GM21717 (cell line): ENCODE data around the gene PAPPA2.

Experiments
- ATAC-seq: cut with Tn5 transposase; IDR thresholded peaks from one replicate; pipeline ENCODE4 v1.9.1; 2021; ENCODE audit warnings: mild to moderate bottlenecking, moderate library complexity; ENCODE audit not compliant: unreplicated experiment

PAPPA2 gene

GRCh38 chr1:176843352-176844297, 380.6 kb downstream of the PAPPA2 start:
- no peak for ATAC-seq

GRCh38 chr1:176847052-176847451, 384.1 kb downstream of the PAPPA2 start:
- no peak for ATAC-seq

- no peak for ATAC-seq
These were observed 386.3 kb downstream of the PAPPA2 start for GRCh38 chr1:176849281-176849680.

DNA sequence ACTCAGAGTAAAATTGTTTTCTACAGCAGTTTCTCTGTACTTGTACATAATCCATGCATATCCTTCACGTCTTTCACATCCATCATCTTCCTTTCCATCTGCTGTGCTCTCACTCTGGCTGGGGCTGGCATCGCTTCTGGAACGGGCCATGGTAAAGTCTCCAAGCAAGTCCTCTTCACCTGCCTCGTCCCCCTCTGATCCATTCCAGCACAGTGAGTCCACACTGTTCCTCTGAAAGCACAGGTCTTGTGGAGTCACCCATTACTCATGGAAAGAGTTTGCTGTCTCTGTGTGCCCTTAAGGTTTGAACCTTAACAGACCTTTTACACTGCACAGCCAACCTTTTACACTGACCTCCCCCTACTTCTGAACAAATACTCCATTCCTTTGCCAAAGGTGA, 387.9 kb downstream of the PAPPA2 start:
- no peak for ATAC-seq

- ATAC-seq, result no peak
These were observed 389.1 kb downstream of the PAPPA2 start for GRCh38 chr1:176852124-176852523.

GRCh38 chr1:176853503-176853902, 390.5 kb downstream of the PAPPA2 start:
- no peak for ATAC-seq

DNA sequence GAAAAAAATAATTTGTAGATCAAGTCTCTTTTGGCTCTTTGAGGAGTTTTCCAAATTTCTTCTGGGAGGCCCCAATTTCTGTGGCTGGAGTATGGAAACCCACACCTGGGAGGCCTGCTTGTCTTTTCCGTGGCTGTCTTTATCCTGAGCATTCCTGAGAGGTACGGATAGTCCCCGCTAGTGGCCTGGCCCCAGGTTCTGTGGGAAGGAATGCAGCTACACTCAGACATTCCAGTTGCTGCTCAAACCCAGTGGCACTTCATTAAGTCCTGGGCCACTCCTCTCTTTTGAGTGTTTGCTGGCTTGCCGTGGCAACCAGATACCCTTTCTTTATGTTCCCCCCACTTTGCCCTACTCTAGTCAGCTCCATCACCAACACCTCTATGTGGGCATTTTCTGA, 391.1 kb downstream of the PAPPA2 start:
- no peak for ATAC-seq

DNA sequence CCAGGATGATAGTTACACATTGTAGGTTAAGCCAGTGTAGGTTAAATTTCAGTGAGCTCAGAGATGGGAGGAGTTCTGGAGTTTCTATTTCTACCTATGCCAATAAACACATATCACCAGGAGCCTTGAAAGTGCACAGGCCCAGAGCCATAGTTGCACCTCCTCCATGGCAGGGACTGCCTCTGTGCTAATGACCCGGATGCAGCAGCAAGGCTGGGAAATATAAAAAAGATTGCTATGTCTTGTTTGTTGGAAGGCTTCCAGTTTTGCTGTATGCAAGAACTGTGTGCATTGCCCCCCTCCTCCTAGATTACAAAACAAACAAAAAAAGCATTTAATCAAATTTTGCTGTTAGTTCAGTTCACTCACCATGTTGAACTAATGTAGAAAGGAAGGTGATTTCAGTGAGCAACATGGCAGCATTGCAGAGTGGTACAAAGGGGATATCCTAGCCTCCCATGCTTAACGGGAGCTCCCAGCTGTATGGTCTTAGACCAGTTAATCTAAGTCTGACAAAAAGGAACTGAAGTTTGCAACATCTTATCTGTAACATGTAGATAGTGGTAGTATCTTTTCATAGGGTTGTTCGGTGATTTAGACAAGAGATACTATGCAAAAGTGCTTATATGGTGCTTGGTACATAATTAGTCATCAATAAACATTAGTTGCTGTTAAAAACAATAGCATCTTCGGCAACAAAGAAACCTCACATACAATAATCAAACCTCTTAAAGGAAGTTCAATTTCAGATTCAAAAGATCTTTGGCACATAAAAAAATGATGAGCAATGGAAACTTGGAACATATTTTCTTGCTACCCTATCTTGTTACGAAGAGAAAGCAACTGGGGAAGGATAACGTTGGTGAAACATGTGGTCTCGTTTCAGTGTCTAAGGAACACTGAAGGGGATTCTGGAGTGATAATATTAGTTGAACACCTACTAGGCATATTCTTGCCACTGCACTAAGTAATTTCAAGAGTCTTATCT, 392.1 kb downstream of the PAPPA2 start:
- ATAC-seq, result no peak

DNA sequence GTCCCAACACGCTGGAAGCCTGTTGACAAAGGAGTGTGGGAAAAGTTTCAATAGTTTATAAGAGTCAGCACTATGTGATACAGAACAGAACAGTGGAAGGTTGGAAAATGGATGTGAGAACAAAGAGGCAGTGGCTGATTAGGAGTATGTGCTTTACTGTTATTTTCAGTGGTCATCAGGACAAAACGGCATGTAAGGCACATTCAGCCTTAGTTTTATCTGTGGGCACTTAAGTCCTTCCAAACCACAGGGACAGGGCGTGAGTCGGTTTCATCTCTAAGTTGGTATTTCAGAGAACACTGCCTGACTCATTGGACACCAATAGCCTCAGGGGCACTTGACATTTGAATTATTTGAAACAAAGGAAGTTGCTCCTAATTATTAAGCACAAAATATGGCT, 394.7 kb downstream of the PAPPA2 start:
- ATAC-seq, result no peak

GRCh38 chr1:176858433-176858916, 395.5 kb downstream of the PAPPA2 start:
- no peak for ATAC-seq

- ATAC-seq, result no peak
These were observed 400.6 kb downstream of the PAPPA2 start for GRCh38 chr1:176863613-176864012.

GRCh38 chr1:176864211-176864610, 401.2 kb downstream of the PAPPA2 start:
- ATAC-seq, result no peak

- ATAC-seq, result no peak
These were observed 403.2 kb downstream of the PAPPA2 start for GRCh38 chr1:176866011-176866714.

DNA sequence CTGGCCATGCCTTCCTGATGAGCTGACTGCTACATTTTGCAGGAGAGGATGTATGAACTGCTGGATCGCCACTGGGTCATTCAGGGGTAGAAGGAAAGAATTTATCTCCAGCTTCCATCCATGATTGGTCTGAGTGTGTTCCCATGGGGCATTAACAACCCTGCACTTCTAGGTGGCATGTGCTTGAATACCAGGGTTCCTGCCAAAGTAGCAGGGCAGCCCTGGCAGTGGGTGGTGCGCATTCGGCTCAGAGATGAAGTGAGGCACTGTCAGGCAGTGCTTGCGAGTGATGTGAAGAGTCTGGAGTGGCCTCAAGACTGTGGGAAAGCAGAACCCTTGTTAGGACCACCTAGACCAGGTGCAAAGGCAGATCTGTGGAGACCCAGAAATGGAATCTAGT, 406.6 kb downstream of the PAPPA2 start:
- no peak for ATAC-seq

DNA sequence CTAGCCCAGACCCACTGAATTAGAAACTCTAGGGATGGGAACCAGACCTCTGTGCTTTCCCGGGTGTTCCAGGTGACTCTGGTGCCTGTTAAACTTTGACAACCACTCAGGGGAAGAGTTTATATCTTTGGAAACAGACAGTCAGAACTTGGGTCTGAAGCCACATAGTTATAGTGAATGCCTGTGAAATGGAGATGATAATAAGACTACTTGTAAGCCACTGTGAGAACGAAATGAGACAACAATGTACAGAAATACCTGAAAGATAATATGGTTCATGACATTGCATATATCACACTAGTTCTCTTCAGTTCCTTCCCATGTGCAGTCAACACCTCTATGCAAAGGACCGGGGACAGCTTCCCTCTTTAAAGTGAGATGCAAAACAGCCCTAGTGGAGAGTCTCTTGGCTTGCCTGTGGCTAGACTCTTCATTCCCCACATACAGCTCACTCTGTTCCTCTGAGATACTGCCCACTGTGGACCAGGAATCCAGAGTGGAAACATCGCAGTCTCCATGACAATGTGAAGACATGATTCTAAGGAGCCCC, 414.1 kb downstream of the PAPPA2 start:
- no peak for ATAC-seq

DNA sequence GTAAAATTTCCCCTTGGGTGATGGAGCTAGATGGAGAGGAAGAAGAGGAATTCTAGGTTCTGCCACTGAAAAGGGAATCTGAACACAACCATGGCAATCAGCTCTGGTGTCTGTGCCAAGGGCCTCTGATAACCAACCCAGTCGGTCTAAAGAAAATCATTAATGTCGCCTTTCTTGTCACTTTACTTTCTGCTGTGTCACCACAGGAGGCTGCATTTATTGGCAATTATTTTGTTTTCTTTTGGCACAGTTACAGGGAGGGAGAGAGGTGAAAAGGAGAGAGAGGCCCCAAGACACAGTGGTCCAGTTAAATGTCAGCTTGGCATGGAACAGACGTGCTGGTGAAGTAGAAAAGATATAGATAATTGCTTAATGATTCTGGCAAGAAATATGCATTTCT, 414.6 kb downstream of the PAPPA2 start:
- no peak for ATAC-seq

- no peak for ATAC-seq
These were observed 416.0 kb downstream of the PAPPA2 start for GRCh38 chr1:176878750-176879536.

DNA sequence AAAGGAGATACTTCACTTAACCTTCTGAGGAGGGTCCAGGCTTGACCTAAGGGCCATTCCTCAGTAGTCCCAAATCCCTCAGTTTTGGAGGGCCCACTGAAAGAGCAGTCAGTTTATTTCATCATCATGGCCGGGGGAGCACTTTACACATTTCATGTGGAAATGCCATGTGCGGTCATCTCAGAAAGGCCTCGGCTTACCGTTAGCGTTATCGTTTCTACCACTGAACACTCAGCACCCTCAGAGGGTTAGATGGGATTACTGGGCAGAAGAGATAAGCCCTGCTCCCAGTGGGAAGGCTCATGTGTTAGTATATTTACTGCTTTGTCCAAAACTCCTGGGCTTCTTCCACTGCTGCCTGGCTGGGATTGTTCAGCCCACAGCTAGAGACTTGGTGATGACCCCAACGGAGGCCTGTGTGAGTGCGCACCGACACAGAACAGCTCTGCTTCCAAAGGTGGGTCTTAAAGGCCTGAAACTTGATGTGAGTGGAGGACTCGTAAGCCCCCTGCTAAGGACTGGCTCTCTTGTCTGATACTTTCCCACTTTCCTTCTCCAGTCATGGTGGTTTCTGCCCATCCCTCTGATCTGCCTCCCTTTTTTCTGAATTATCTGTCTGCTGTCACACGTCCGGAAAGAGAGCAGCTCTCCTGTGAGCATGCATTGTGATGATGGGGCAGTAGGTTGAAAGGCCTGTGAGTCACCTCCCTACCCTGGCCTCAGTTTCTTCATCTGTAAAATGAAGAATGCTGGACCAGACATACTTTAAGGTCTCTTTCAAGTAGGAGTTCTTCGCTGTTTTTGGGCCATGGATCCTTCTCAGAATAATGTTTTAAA, 417.0 kb downstream of the PAPPA2 start:
- no peak for ATAC-seq
